Activated B cell treated with CpG ODN at 0.5 μM for 24 hours (primary cell): ENCODE results near the gene PAX5. TPM values are rescaled to one million over a fixed set of nuclear protein-coding genes. Genes with fewer than 3 reads are reported as not detected.
A peak's percentile ranks its signal among the peaks of the same experiment; 100 is the strongest.

Source experiments
- ATAC-seq: fragments of 200-7000 bp; cut with Tn5 transposase; one replicate; pipeline ENCODE4 v1.10.0; 2021; ENCODE audit warnings: low read depth, mild to moderate bottlenecking, moderate library complexity
- CTCF ChIA-PET: fragments of 350-600 bp; sonication (Branson Sonifier 250); formaldehyde crosslinking; loops from one replicate; lab custom pipeline; 2021; ENCODE audit warnings: antibody characterized with exemption; lab: Charles Lee
- POLR2A ChIA-PET: fragments of 350-600 bp; sonication (Branson Sonifier 250); formaldehyde crosslinking; loops from one replicate; lab custom pipeline; 2021; ENCODE audit warnings: antibody characterized with exemption; lab: Charles Lee
- DNase-seq: peaks from one replicate; pipeline ENCODE4 v3.0.0; 2022
- H3K27ac Mint-ChIP-seq: one replicate; pipeline ENCODE4 v1.8.0; 2020; ENCODE audit warnings: mixed read lengths
- H3K27me3 Mint-ChIP-seq: one replicate; pipeline ENCODE4 v1.8.0; 2021; ENCODE audit warnings: mixed read lengths
- H3K36me3 Mint-ChIP-seq: one replicate; pipeline ENCODE4 v1.8.0; 2021; ENCODE audit warnings: low read depth, mixed read lengths
- H3K4me1 Mint-ChIP-seq: one replicate; pipeline ENCODE4 v1.8.0; 2021; ENCODE audit warnings: mixed read lengths
- H3K4me3 Mint-ChIP-seq: one replicate; pipeline ENCODE4 v1.8.0; 2020; ENCODE audit warnings: mild to moderate bottlenecking, mixed read lengths
- H3K9me3 Mint-ChIP-seq: one replicate; pipeline ENCODE4 v1.8.0; 2020; ENCODE audit warnings: mixed read lengths
- intact Hi-C: fragments of 100-400 bp; cut with micrococcal nuclease; formaldehyde crosslinking; loops from one replicate; pipeline ENCODE4 v1.15.1; 2024
- total RNA-seq: library from RNA; stranded (reverse); gene quantifications from 2 replicates; pipeline ENCODE4 v1.2.3, GENCODE V29; 2022
- TF ChIP-seq, protein P1 (sequence below): fragments of 200-600 bp; IDR thresholded peaks from one replicate; pipeline ENCODE4 v1.8.0; 2022; ENCODE audit warnings: antibody characterized with exemption, mild to moderate bottlenecking

The PAX5 gene
- total RNA-seq, 1 donor from 2014 or later, result 619 TPM

DNA sequence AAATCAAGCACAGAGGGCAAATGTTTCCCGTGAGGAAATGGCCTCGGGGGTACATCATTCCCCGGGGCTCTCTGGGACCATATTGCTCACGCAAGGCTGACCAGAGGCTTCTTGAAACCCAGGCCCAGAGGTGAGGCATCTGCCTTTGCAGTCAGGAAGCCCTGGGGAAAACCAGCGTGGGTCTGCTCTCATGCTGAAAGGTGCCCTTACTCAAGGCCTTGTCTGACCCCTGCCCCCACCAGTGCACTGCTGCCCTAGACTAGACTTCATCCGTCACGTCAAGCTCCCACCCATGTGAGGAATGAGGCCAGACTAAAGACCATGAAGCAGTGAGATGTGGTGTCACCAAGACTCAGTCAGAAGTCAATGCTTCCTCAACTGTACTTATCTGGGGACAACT, 66.1 kb downstream of the PAX5 start:
- DNase-seq (no peak), ATAC-seq (peak; percentile 32)
- Mint-ChIP-seq H3K36me3 (peaks cover 86% of the 10 kb centered on the region), H3K9me3 (no peaks in the 10 kb centered on the region), H3K4me1 (peaks cover 68% of the 10 kb centered on the region), H3K27ac (peak overlapping the region; percentile 83), H3K27me3 (no peaks in the 10 kb centered on the region), H3K4me3 (no peak overlapping the region)
- TF ChIP-seq, protein P1, sequence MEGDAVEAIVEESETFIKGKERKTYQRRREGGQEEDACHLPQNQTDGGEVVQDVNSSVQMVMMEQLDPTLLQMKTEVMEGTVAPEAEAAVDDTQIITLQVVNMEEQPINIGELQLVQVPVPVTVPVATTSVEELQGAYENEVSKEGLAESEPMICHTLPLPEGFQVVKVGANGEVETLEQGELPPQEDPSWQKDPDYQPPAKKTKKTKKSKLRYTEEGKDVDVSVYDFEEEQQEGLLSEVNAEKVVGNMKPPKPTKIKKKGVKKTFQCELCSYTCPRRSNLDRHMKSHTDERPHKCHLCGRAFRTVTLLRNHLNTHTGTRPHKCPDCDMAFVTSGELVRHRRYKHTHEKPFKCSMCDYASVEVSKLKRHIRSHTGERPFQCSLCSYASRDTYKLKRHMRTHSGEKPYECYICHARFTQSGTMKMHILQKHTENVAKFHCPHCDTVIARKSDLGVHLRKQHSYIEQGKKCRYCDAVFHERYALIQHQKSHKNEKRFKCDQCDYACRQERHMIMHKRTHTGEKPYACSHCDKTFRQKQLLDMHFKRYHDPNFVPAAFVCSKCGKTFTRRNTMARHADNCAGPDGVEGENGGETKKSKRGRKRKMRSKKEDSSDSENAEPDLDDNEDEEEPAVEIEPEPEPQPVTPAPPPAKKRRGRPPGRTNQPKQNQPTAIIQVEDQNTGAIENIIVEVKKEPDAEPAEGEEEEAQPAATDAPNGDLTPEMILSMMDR, result no peak
- intact Hi-C loops, result no loop called here
- ChIA-PET POLR2A (interaction anchor here (0.7 kb wide), 1 partner anchor 58 kb away, joined by 3 read pairs; no protein-coding TSS in a partner anchor), CTCF (interaction anchor here (1.3 to 1.4 kb wide), 2 partner anchors 20 to 94 kb away, joined by 4 read pairs; no protein-coding TSS in a partner anchor)

DNA sequence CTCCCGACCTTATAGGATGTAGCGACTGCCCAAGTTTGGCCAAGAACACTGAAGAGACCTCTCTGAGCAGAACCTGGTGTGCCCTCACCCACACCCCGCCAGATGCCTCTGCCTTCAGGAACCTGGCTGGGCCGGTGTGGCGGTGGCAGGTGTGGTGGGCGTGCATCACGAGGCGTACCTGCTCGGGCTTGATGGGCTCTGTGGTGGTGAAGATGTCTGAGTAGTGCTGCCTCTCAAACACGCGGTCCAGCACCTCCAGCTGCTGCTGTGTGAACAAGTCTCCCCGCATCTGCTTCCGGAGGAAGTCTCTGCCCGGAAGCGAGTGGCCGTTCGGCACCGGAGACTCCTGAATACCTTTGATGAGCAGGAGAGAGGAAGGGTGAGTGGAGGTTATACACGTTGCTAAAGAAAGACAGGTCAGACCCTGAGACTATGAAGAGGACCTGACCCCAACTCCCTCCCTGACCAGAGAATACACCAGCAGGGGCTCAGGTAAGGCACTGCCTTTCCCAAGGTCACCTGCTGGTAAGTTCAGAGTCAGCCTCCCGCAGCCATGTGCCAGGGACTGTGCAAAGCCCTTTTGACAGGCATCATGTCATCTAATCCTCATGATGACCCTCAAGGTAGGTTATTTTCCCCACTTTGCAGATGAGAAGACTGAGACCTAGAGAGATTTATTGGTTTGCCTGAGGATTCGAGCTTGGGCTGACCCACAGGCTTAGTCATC, 67.5 kb downstream of the PAX5 start:
- TF ChIP-seq, protein P1, result no peak
- intact Hi-C loops, result no loop called here
- POLR2A ChIA-PET, result no interaction called here
- Mint-ChIP-seq H3K27ac (peak overlapping the region; percentile 73), H3K27me3 (no peaks in the 10 kb centered on the region), H3K36me3 (peaks cover 87% of the 10 kb centered on the region), H3K4me3 (no peak overlapping the region), H3K4me1 (peaks cover 56% of the 10 kb centered on the region), H3K9me3 (no peaks in the 10 kb centered on the region)
- CTCF ChIA-PET, result no interaction called here
- ATAC-seq (no peak), DNase-seq (no peak)

DNA sequence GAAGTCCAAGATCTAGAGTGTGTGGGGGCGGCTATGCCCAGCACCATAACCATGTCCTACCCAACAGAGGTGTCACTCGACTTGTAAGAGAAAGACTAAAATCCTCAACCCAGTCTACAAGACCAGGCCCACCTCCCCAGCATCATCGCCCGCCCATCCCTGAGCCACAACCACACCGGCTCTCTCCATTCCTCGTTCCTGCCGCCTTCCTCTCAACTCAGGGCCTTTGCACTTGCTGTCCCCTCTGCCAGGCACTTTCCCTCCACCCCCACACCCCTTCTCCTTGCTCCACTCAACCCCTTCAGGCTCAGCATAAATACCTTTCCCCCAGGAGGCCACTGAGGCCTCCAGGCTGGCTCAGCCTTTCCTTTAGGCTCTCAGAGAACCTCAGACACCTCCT, 69.3 kb downstream of the PAX5 start:
- CTCF ChIA-PET, result no interaction called here
- H3K27ac Mint-ChIP-seq, result peak overlapping the region; percentile 35

DNA sequence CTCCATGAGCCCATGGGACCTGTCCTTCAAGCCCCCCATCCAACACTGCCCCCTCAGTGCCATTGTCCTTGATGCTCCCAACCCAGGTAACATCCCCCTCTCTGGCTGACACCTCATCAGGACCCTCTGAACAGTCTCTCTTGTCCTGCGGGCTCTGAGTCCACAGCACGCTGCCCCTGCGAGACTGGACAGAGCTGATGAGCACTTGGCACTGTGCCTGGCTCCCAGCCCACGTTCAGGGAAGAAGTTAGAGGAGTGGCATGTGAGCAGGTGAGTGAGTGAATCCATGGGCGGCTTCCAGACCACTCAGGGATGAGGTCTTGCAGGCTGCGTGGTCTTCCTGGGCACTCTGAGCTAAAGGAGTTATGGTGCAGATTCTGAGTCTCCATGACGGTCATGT, 70.7 kb downstream of the PAX5 start:
- no peaks in the 10 kb centered on the region for H3K9me3 Mint-ChIP-seq
- peaks cover 51% of the 10 kb centered on the region for H3K4me1 Mint-ChIP-seq
- peaks cover 96% of the 10 kb centered on the region for H3K36me3 Mint-ChIP-seq
- ChIA-PET POLR2A (no interaction called here), CTCF (no interaction called here)
- no peak for ATAC-seq
- intact Hi-C loops, result no loop called here
- peak overlapping the region; percentile 41 for H3K27ac Mint-ChIP-seq
- TF ChIP-seq, protein P1, result no peak
- no peak for DNase-seq
- H3K27me3 Mint-ChIP-seq, result no peaks in the 10 kb centered on the region
- no peak overlapping the region for H3K4me3 Mint-ChIP-seq

More for the DNA sequence above, 69.3 kb downstream of the PAX5 start:
- intact Hi-C loops, result no loop called here
- DNase-seq (no peak), ATAC-seq (no peak)
- peaks cover 55% of the 10 kb centered on the region for H3K4me1 Mint-ChIP-seq
- TF ChIP-seq, protein P1, result no peak
- H3K9me3 Mint-ChIP-seq, result no peaks in the 10 kb centered on the region
- no peaks in the 10 kb centered on the region for H3K27me3 Mint-ChIP-seq
- POLR2A ChIA-PET, result no interaction called here
- H3K36me3 Mint-ChIP-seq, result peaks cover 90% of the 10 kb centered on the region
- no peak overlapping the region for H3K4me3 Mint-ChIP-seq

DNA sequence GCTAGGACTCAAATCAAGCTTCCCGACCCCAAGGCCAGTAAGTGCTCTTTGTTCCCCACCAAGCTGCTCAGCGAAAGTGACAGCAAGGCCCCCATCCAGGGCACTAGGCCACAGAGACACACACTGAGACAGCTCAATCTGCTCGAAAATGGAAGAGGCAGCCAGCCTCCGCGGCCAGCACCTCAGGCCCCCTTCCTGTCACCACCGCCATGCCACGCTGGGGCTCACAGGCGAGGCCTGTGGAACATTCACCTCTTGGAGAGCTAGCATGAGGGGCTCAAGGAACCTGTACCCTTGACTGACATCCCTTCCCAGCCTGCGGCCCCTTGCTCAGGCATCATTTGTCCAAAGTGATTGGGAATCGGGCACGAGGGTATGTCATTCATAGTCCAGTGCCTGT, 71.4 kb downstream of the PAX5 start:
- ChIA-PET CTCF (no interaction called here), POLR2A (interaction anchor here (0.9 kb wide), 1 partner anchor 9 kb away, joined by 3 read pairs; no protein-coding TSS in a partner anchor)
- Mint-ChIP-seq H3K4me3 (no peak overlapping the region), H3K4me1 (peaks cover 49% of the 10 kb centered on the region), H3K27ac (peak overlapping the region; percentile 24), H3K36me3 (peaks cover 96% of the 10 kb centered on the region), H3K9me3 (no peaks in the 10 kb centered on the region), H3K27me3 (no peaks in the 10 kb centered on the region)
- intact Hi-C loops, result no loop called here
- DNase-seq, result no peak
- no peak for ATAC-seq
- TF ChIP-seq, protein P1, result no peak
